HepG2 (cell line): ENCODE data around the gene CCDC88B. TPM values are rescaled to one million over a fixed set of nuclear protein-coding genes. Genes with fewer than 3 reads are reported as not detected.

Experiments
- CREB1 ChIP-seq, 2 experiments: fragments of 450-650 bp in 1 of 2; IDR thresholded peaks; 2 replicates each; pipeline ENCODE4 v1.6.1; 2016 to 2017; ENCODE audit warnings: control low read depth in 1 of 2, mild to moderate bottlenecking in 1 of 2, missing compliant biosample characterization in 1 of 2, missing genetic modification characterization in 1 of 2
- HHEX ChIP-seq: IDR thresholded peaks from 2 replicates; pipeline ENCODE4 v1.6.1; 2016; ENCODE audit warnings: control low read depth
- HNF4G ChIP-seq, 2 experiments: sonication (generic) in 1 of 2; formaldehyde crosslinking in 1 of 2; IDR thresholded peaks; 2 replicates each; pipeline versions ENCODE4 v1.4.0 to v1.6.1; 2011 to 2020; ENCODE audit warnings: borderline replicate concordance in 2 of 2, low read depth in 2 of 2, mild to moderate bottlenecking in 2 of 2, low read length in 1 of 2, missing genetic modification reagents in 1 of 2, moderate library complexity in 1 of 2
- NFE2L1 ChIP-seq: sonication (generic); formaldehyde crosslinking; IDR thresholded peaks from 2 replicates; pipeline ENCODE4 v1.4.0; 2020; ENCODE audit warnings: missing genetic modification reagents, mild to moderate bottlenecking, borderline replicate concordance
- NFKBIZ ChIP-seq: IDR thresholded peaks from 2 replicates; pipeline ENCODE4 v1.6.1; 2018; ENCODE audit warnings: missing genetic modification reagents, missing compliant biosample characterization
- NFYC ChIP-seq: IDR thresholded peaks from 2 replicates; pipeline ENCODE4 v1.6.1; 2016; ENCODE audit warnings: missing genetic modification reagents, missing compliant biosample characterization
- SIX4 ChIP-seq: sonication (generic); formaldehyde crosslinking; IDR thresholded peaks from 2 replicates; pipeline ENCODE4 v1.4.0; 2020; ENCODE audit warnings: missing genetic modification reagents
- SMAD1 ChIP-seq: sonication (generic); formaldehyde crosslinking; IDR thresholded peaks from 2 replicates; pipeline ENCODE4 v1.4.0; 2020; ENCODE audit warnings: missing genetic modification reagents, low read depth, mild to moderate bottlenecking, borderline replicate concordance
- SMARCC2 ChIP-seq: fragments of 450-650 bp; IDR thresholded peaks from 2 replicates; pipeline ENCODE4 v1.6.1; 2017; ENCODE audit warnings: antibody characterized with exemption, mild to moderate bottlenecking
- TBP ChIP-seq: sonication (generic); formaldehyde crosslinking; IDR thresholded peaks from 2 replicates; pipeline ENCODE4 v1.5.0; 2020; ENCODE audit warnings: missing genetic modification reagents
- TBX3 ChIP-seq: fragments of 450-650 bp; IDR thresholded peaks from 2 replicates; pipeline ENCODE4 v1.6.1; 2017; ENCODE audit warnings: antibody characterized with exemption, mild to moderate bottlenecking, inconsistent platforms, borderline replicate concordance
- TGIF2 ChIP-seq: IDR thresholded peaks from 2 replicates; pipeline ENCODE4 v1.6.1; 2016; ENCODE audit warnings: control low read depth, missing compliant biosample characterization
- THAP11 ChIP-seq: IDR thresholded peaks from 2 replicates; pipeline ENCODE4 v1.6.1; 2016; ENCODE audit warnings: missing biosample characterization, missing genetic modification reagents
- ZNF230 ChIP-seq: sonication (generic); formaldehyde crosslinking; IDR thresholded peaks from 2 replicates; pipeline ENCODE4 v1.4.0; 2020; ENCODE audit warnings: mild to moderate bottlenecking, missing genetic modification reagents
- ZNF274 ChIP-seq: sonication (generic); formaldehyde crosslinking; IDR thresholded peaks from 2 replicates; pipeline ENCODE4 v1.5.1; 2020; ENCODE audit warnings: mild to moderate bottlenecking, missing genetic modification reagents
- ZNF326 ChIP-seq: sonication (generic); formaldehyde crosslinking; IDR thresholded peaks from 2 replicates; pipeline ENCODE4 v1.4.0; 2020; ENCODE audit warnings: missing genetic modification reagents, borderline replicate concordance
- ZNF331 ChIP-seq: sonication (generic); formaldehyde crosslinking; IDR thresholded peaks from 2 replicates; pipeline ENCODE4 v1.4.0; 2020; ENCODE audit warnings: missing genetic modification reagents
- ZNF484 ChIP-seq: sonication (generic); formaldehyde crosslinking; IDR thresholded peaks from 2 replicates; pipeline ENCODE4 v1.5.1; 2020; ENCODE audit warnings: mild to moderate bottlenecking, low read depth, missing genetic modification reagents, borderline replicate concordance
- ZNF773 ChIP-seq: sonication (generic); formaldehyde crosslinking; IDR thresholded peaks from 2 replicates; pipeline ENCODE4 v1.4.0; 2020; ENCODE audit warnings: missing genetic modification reagents, borderline replicate concordance
- polyA plus RNA-seq, 8 experiments: library from polyadenylated mRNA; depleted of rRNA in 3 of 8; stranded (reverse) in 7 of 8; unstranded in 1 of 8; fragments of >200 nt; fragmentation: Illumina TruSeq in 4 of 8; extraction: Trizol in 4 of 8; gene quantifications; 2 replicates each; pipeline versions ENCODE4 v1.2.1 to v1.2.3, GENCODE V29; 2011 to 2016; ENCODE audit warnings: low read depth in 4 of 8, missing spikeins in 1 of 8, mixed read lengths in 1 of 8; ENCODE audit not compliant: insufficient read depth in 1 of 8
- total RNA-seq, 5 experiments: library from RNA; depleted of rRNA; stranded (reverse); fragments of >200 nt; fragmentation: Illumina TruSeq; extraction: Trizol; gene quantifications; 2 replicates each; pipeline ENCODE4 v1.2.3, GENCODE V29; 2016; ENCODE audit warnings: low read depth in 1 of 5
- TF ChIP-seq, protein P1 (sequence below), 2 experiments: IDR thresholded peaks; 2 replicates each; pipeline ENCODE4 v1.6.1; 2011 to 2012; ENCODE audit warnings: low read length in 2 of 2, borderline replicate concordance in 1 of 2, low read depth in 1 of 2, mild to moderate bottlenecking in 1 of 2, moderate library complexity in 1 of 2
- TF ChIP-seq, protein P2 (sequence below): sonication (generic); formaldehyde crosslinking; IDR thresholded peaks from 2 replicates; pipeline ENCODE4 v1.8.1; 2023; ENCODE audit warnings: mild to moderate bottlenecking, missing genetic modification reagents
- TF ChIP-seq, protein P3 (sequence below): sonication (generic); formaldehyde crosslinking; IDR thresholded peaks from 2 replicates; pipeline ENCODE4 v1.4.0; 2020; ENCODE audit warnings: mild to moderate bottlenecking, missing genetic modification reagents
- TF ChIP-seq, protein P4 (sequence below): sonication (generic); formaldehyde crosslinking; conservative IDR thresholded peaks from 2 replicates; pipeline ENCODE4 v1.4.0; 2020; ENCODE audit warnings: missing genetic modification reagents

Gene CCDC88B
- total and polyA plus RNA-seq, 2 of the 13 experiments (the other 11 are each of a cell fraction or from before 2014, with no cell fraction given), result 3.6 to 4.8 TPM

DNA sequence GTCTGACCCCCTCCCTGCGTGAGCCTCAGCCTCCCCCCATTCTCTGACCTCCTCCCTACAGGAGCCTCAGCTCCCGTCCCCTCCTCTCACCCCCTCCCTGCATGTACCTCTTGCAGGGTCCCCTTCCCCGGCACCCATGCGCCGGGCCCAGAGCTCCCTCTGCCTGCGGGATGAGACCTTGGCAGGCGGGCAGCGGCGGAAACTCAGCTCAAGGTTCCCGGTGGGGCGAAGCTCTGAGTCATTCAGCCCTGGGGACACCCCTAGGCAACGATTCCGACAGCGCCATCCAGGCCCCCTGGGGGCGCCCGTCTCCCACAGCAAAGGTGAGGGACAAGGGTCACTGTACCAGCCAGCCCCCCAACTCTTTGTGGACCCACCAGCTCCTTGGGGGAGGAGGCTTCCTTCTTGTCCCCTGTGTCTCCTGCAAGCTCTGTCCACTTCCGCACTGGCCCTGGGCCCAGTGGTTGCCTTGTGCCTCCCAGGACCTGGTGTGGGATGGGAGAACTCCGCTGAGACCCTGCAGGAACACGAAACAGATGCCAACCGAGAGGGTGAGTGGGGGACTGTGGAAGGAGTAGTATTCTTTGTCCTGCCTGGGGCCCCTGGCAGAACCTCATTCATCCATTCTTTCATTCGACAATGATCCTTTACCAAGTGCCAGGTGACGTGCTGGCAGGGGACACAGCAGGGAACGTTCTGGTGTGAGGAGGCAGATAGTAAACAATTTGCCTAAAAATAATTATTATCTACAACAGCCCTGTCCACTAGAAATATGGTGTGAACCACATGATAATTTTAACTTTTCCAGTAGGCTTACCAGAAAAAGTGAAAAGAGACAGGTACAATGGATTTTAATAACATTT lies 15.3 kb downstream of the CCDC88B start (continued):
- TF ChIP-seq, protein P1, sequence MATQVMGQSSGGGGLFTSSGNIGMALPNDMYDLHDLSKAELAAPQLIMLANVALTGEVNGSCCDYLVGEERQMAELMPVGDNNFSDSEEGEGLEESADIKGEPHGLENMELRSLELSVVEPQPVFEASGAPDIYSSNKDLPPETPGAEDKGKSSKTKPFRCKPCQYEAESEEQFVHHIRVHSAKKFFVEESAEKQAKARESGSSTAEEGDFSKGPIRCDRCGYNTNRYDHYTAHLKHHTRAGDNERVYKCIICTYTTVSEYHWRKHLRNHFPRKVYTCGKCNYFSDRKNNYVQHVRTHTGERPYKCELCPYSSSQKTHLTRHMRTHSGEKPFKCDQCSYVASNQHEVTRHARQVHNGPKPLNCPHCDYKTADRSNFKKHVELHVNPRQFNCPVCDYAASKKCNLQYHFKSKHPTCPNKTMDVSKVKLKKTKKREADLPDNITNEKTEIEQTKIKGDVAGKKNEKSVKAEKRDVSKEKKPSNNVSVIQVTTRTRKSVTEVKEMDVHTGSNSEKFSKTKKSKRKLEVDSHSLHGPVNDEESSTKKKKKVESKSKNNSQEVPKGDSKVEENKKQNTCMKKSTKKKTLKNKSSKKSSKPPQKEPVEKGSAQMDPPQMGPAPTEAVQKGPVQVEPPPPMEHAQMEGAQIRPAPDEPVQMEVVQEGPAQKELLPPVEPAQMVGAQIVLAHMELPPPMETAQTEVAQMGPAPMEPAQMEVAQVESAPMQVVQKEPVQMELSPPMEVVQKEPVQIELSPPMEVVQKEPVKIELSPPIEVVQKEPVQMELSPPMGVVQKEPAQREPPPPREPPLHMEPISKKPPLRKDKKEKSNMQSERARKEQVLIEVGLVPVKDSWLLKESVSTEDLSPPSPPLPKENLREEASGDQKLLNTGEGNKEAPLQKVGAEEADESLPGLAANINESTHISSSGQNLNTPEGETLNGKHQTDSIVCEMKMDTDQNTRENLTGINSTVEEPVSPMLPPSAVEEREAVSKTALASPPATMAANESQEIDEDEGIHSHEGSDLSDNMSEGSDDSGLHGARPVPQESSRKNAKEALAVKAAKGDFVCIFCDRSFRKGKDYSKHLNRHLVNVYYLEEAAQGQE (IDR thresholded peaks at IDR 0.05; ENCODE audit: borderline replicate concordance in 1 of 2, low read depth in 1 of 2, low read length in 2 of 2), result no peak
- no peak for TF ChIP-seq CREB1 (IDR thresholded peaks at IDR 0.05)
- TF ChIP-seq CREB1 (CRISPR knock-in tag; IDR thresholded peaks at IDR 0.05), result no peak
- TF ChIP-seq HNF4G (IDR thresholded peaks at IDR 0.05; ENCODE audit: borderline replicate concordance, low read depth, low read length), result peak; percentile 58; the same call in 1 of the 2 replicates
- TF ChIP-seq HNF4G (CRISPR knock-in tag; IDR thresholded peaks at IDR 0.05; ENCODE audit: borderline replicate concordance, low read depth), result peak; percentile 71; the same call in 1 of the 2 replicates
- no peak for TF ChIP-seq TBX3
- TF ChIP-seq ZNF331 (CRISPR knock-in tag), result peak; percentile 65; the same call in 1 of the 2 replicates
- TF ChIP-seq SIX4 (CRISPR knock-in tag), result no peak
- no peak for TF ChIP-seq TGIF2 (CRISPR knock-in tag)
- TF ChIP-seq ZNF773, result no peak
- no peak for TF ChIP-seq NFE2L1 (CRISPR knock-in tag)
- no peak for TF ChIP-seq ZNF326
- TF ChIP-seq THAP11 (CRISPR knock-in tag), result peak; percentile 57
- 0 out of 2 replicates have a peak, but pooled peaks have one; percentile 17 for TF ChIP-seq NFKBIZ
- TF ChIP-seq ZNF230 (CRISPR knock-in tag), result no peak
- TF ChIP-seq, protein P2, sequence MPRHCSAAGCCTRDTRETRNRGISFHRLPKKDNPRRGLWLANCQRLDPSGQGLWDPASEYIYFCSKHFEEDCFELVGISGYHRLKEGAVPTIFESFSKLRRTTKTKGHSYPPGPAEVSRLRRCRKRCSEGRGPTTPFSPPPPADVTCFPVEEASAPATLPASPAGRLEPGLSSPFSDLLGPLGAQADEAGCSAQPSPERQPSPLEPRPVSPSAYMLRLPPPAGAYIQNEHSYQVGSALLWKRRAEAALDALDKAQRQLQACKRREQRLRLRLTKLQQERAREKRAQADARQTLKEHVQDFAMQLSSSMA (CRISPR knock-in tag), result no peak
- no peak for TF ChIP-seq ZNF484 (CRISPR knock-in tag)
- TF ChIP-seq, protein P3, sequence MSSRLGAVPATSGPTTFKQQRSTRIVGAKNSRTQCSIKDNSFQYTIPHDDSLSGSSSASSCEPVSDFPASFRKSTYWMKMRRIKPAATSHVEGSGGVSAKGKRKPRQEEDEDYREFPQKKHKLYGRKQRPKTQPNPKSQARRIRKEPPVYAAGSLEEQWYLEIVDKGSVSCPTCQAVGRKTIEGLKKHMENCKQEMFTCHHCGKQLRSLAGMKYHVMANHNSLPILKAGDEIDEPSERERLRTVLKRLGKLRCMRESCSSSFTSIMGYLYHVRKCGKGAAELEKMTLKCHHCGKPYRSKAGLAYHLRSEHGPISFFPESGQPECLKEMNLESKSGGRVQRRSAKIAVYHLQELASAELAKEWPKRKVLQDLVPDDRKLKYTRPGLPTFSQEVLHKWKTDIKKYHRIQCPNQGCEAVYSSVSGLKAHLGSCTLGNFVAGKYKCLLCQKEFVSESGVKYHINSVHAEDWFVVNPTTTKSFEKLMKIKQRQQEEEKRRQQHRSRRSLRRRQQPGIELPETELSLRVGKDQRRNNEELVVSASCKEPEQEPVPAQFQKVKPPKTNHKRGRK (CRISPR knock-in tag), result no peak
- no peak for TF ChIP-seq NFYC (CRISPR knock-in tag)
- no peak for TF ChIP-seq TBP (CRISPR knock-in tag)
- TF ChIP-seq SMAD1, result no peak
- TF ChIP-seq SMARCC2, result no peak
- no peak for TF ChIP-seq ZNF274 (CRISPR knock-in tag)
- TF ChIP-seq, protein P4, sequence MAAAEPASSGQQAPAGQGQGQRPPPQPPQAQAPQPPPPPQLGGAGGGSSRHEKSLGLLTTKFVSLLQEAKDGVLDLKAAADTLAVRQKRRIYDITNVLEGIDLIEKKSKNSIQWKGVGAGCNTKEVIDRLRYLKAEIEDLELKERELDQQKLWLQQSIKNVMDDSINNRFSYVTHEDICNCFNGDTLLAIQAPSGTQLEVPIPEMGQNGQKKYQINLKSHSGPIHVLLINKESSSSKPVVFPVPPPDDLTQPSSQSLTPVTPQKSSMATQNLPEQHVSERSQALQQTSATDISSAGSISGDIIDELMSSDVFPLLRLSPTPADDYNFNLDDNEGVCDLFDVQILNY (CRISPR knock-in tag), result no peak
- TF ChIP-seq HHEX (CRISPR knock-in tag), result no peak
